Loucy (cell line): ENCODE data around the gene FOXG1.

Experiments
- H2AFZ ChIP-seq: fragments of 200-600 bp; sonication (generic); 2 replicates; pipeline ENCODE4 v1.6.0; 2016; ENCODE audit warnings: antibody characterized with exemption, mild to moderate bottlenecking, low read length, moderate library complexity
- H3F3A ChIP-seq: fragments of 200-600 bp; 2 replicates; pipeline ENCODE4 v1.6.0; 2016; ENCODE audit warnings: antibody characterized with exemption, low read depth, mild to moderate bottlenecking
- H3K27me3 ChIP-seq: fragments of 200-600 bp; sonication (generic); 2 replicates; pipeline ENCODE4 v1.6.1; 2014; ENCODE audit warnings: low read length, mild to moderate bottlenecking; ENCODE audit not compliant: insufficient read depth, poor library complexity, severe bottlenecking
- H3K36me3 ChIP-seq: fragments of 200-600 bp; sonication (generic); 2 replicates; pipeline ENCODE4 v1.6.1; 2016; ENCODE audit warnings: low read length; ENCODE audit not compliant: insufficient read depth
- H3K4me1 ChIP-seq: fragments of 200-600 bp; sonication (generic); 2 replicates; pipeline ENCODE4 v1.5.1; 2014; ENCODE audit warnings: low read length, mild to moderate bottlenecking; ENCODE audit not compliant: insufficient read depth, poor library complexity, severe bottlenecking
- H3K4me2 ChIP-seq: fragments of 200-600 bp; sonication (generic); 2 replicates; pipeline ENCODE4 v1.6.0; 2014; ENCODE audit warnings: antibody characterized with exemption, low read length, low read depth, mild to moderate bottlenecking; ENCODE audit not compliant: poor library complexity, severe bottlenecking
- H3K4me3 ChIP-seq: fragments of 200-600 bp; sonication (generic); 2 replicates; pipeline ENCODE4 v1.5.1; 2014; ENCODE audit warnings: low read length, mild to moderate bottlenecking, mixed read lengths; ENCODE audit not compliant: poor library complexity, severe bottlenecking
- H3K79me2 ChIP-seq: fragments of 200-600 bp; sonication (generic); 2 replicates; pipeline ENCODE4 v1.6.1; 2014; ENCODE audit warnings: low read length; ENCODE audit not compliant: insufficient read depth
- H3K9ac ChIP-seq: fragments of 200-600 bp; sonication (generic); 2 replicates; pipeline ENCODE4 v1.6.0; 2014; ENCODE audit warnings: mild to moderate bottlenecking, low read depth, low read length, moderate library complexity; ENCODE audit not compliant: poor library complexity, severe bottlenecking
- H3K9me2 ChIP-seq: fragments of 200-600 bp; sonication (generic); replicated peaks from 2 replicates; pipeline ENCODE4 v1.6.1; 2016; ENCODE audit warnings: low read depth, low read length, mixed read lengths
- H3K9me3 ChIP-seq: fragments of 200-600 bp; sonication (generic); 2 replicates; pipeline ENCODE4 v1.6.1; 2014; ENCODE audit warnings: mild to moderate bottlenecking, antibody characterized with exemption, low read length, low read depth; ENCODE audit not compliant: insufficient read depth
- H4K20me1 ChIP-seq: fragments of 200-600 bp; sonication (generic); 2 replicates; pipeline ENCODE4 v1.6.0; 2014; ENCODE audit warnings: antibody characterized with exemption, low read length, mild to moderate bottlenecking; ENCODE audit not compliant: insufficient read depth, poor library complexity, severe bottlenecking
- CTCF ChIP-seq: fragments of 200-600 bp; sonication (generic); conservative IDR thresholded peaks from 2 replicates; pipeline ENCODE4 v1.5.1; 2014; ENCODE audit warnings: mild to moderate bottlenecking, antibody characterized with exemption, low read length
- EZH2phosphoT487 ChIP-seq: fragments of 200-600 bp; IDR thresholded peaks from 2 replicates; pipeline ENCODE4 v1.6.1; 2018; ENCODE audit warnings: antibody characterized with exemption, mild to moderate bottlenecking, moderate library complexity, borderline replicate concordance

Gene FOXG1

GRCh38 chr14:28761438-28762291 is 4.9 kb upstream of the FOXG1 start:
- no peaks in the 10 kb centered on the region for H3K27me3 ChIP-seq
- no peaks in the 10 kb centered on the region for H3K9me2 ChIP-seq
- no peak overlapping the region for H3K9ac ChIP-seq
- no peak overlapping the region for H3K4me3 ChIP-seq
- H3K36me3 ChIP-seq, result no peaks in the 10 kb centered on the region
- H3K4me1 ChIP-seq, result no peaks in the 10 kb centered on the region
- H3F3A ChIP-seq, result no peaks in the 10 kb centered on the region
- no peaks in the 10 kb centered on the region for H3K79me2 ChIP-seq
- H3K9me3 ChIP-seq, result no peaks in the 10 kb centered on the region
- H2AFZ ChIP-seq, result no peak overlapping the region
- no peaks in the 10 kb centered on the region for H4K20me1 ChIP-seq
- no peak for TF ChIP-seq EZH2phosphoT487
- no peak for TF ChIP-seq CTCF
- H3K4me2 ChIP-seq, result no peak overlapping the region

- H3K4me3 ChIP-seq, result no peak overlapping the region
- no peaks in the 10 kb centered on the region for H3K4me1 ChIP-seq
These were observed 4.2 kb upstream of the FOXG1 start for GRCh38 chr14:28762303-28762954.

GRCh38 chr14:28762955-28763326 is 3.6 kb upstream of the FOXG1 start:
- H3K4me3 ChIP-seq, result no peak overlapping the region
- no peaks in the 10 kb centered on the region for H3K79me2 ChIP-seq
- no peak overlapping the region for H2AFZ ChIP-seq
- no peaks in the 10 kb centered on the region for H4K20me1 ChIP-seq
- H3K4me2 ChIP-seq, result no peak overlapping the region
- TF ChIP-seq CTCF (no peak), EZH2phosphoT487 (no peak)
- H3F3A ChIP-seq, result no peaks in the 10 kb centered on the region
- no peaks in the 10 kb centered on the region for H3K27me3 ChIP-seq
- no peaks in the 10 kb centered on the region for H3K4me1 ChIP-seq
- no peaks in the 10 kb centered on the region for H3K9me3 ChIP-seq
- H3K9me2 ChIP-seq, result no peaks in the 10 kb centered on the region
- no peak overlapping the region for H3K9ac ChIP-seq
- no peaks in the 10 kb centered on the region for H3K36me3 ChIP-seq

More at GRCh38 chr14:28762303-28762954, 4.2 kb upstream of the FOXG1 start:
- Histone ChIP-seq H3K79me2 (no peaks in the 10 kb centered on the region), H3K9me3 (no peaks in the 10 kb centered on the region), H3K4me2 (no peak overlapping the region), H3K36me3 (no peaks in the 10 kb centered on the region), H4K20me1 (no peaks in the 10 kb centered on the region), H3F3A (no peaks in the 10 kb centered on the region), H3K9ac (no peak overlapping the region), H2AFZ (no peak overlapping the region), H3K27me3 (no peaks in the 10 kb centered on the region), H3K9me2 (no peaks in the 10 kb centered on the region)
- TF ChIP-seq EZH2phosphoT487 (no peak), CTCF (no peak)
